GM19455 (cell line): ENCODE results near the gene ENDOV.
"Not testable (repeated sequence)": the region's sequence is repeated elsewhere in the genome, so short reads cannot be mapped to it uniquely, and the experiment has no call there.

Source experiments
- ATAC-seq: cut with Tn5 transposase; IDR thresholded peaks from one replicate; pipeline ENCODE4 v1.9.1; 2021; ENCODE audit not compliant: unreplicated experiment

Gene ENDOV

DNA sequence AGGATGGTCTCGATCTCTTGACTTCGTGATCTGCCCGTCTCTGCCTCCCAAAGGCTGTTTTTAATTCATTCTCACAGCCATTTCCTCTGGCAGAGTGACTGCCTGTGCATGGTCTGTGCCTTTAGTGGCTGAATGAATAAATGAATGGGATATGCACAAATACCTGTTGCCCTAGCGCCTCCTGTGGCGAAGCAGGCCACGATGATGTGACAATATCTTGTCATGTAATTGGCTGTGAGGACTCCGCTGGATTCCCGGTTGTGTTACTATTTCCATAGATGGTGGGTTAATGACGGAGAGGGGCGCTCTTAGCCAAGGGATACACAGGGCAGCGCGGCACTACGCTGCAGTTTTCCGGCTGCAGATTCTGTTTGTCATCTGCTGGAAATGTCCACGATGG, 26.8 kb upstream of the ENDOV start:
- no peak for ATAC-seq

DNA sequence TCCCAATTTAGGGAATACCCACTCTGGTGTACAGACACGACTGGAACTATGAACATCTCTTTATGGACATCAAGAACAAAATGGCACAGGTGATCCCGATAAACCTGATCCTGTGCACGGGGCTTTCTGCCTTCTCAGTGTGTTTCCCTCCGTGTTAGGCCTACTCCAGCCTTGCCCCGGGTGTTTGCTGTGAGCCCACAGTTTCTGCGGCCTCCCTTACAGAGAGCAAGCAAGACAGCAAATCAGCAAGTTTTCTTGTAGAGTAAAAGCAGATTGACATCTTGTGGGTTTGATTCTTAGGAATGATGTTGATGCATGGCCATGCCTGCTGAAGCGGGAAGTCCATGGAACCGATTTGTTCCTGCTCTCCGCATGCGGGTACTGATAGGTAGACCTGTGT, 26.4 kb upstream of the ENDOV start:
- no peak for ATAC-seq

DNA sequence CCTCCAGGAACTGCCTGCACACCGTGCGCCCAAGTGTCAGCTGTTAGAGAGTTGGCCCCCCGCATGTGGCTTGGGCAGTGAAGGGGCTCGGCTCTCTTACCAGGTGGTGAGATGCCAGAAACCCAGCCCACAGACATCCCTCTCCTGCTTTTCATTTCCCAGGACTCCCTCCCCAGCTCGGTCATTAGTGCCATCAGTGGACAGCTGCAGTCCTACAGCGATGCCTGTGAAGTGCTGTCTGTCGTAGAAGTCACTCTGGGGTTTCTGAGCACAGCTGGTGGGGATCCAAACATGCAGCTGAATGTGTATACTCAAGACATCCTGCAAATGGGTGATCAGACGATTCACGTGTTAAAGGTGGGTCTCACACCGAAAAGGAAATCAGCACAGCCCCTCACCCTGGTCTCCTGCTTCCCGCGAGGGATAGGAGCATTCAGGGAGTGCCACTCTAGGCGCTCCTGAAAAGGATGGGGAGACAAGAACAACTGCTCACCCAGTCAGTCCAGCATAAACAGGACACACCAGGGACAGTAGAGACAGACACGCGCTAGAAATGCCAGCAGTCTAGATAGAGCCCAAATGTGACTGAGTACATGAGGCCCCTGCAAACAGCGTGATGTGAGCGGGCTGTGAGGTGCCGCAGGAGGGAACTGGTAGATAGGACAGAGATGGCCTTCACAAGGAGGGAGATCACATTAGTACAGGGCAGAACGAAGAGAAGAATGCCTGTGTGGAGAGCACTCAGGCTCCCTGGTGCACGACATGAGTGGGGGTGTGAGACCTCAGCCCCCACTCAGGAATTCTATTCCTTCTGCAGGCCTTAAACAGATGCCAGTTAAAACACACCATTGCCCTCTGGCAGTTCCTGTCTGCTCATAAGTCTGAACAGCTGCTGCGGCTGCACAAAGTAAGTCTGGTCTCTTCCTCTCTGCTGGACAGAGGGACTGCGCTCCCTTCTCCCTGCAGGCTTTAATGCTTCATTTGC, 25.7 kb upstream of the ENDOV start:
- ATAC-seq = no peak

DNA sequence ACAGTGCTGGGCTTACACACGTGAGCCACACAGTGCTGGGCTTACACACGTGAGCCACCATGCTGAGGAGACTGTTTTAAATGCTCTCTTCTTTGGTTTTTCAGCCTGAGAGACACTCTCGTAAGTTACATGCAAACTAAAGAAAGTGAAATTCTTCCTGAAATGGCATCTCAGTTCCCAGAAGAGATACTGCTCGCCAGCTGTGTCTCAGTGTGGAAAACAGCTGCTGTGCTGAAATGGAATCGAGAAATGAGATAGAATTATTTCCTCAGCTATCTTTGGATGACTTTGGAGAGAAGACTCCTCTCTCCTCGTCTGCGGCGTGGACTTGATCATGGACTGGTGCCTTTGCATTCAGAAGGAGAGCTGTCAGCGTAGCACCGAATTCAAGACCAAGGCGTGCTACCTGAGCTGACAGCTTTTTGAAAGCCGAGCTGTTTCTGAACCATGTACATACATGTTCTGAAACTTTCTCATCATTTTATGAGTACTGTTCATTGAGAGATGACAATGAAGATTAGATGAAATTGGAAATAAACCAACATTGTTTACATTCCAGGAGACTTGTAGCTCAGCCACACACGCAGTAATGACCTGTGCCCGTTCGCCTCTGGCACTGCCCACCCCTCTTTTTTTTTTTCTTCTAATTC, 21.6 kb upstream of the ENDOV start:
- no peak for ATAC-seq

DNA sequence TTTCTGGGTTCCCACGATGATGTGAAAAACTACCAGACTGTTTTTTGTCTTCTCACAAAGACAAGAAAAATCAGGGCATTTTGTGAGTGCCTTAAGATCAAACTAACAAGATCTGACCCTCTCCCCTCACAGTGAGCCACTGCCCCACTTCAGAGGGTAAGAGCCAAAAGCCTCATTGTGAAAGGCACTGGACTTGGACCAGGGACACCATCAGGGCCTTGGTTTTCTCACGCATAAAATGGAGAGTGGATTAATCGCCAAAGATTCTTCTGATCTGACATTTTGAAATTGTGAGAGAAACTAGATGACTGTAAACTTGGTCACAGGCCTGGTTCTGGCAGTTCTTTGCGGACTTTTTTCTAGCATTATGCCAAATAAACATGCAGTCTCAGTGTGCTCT, 21.0 kb upstream of the ENDOV start:
- ATAC-seq = no peak

DNA sequence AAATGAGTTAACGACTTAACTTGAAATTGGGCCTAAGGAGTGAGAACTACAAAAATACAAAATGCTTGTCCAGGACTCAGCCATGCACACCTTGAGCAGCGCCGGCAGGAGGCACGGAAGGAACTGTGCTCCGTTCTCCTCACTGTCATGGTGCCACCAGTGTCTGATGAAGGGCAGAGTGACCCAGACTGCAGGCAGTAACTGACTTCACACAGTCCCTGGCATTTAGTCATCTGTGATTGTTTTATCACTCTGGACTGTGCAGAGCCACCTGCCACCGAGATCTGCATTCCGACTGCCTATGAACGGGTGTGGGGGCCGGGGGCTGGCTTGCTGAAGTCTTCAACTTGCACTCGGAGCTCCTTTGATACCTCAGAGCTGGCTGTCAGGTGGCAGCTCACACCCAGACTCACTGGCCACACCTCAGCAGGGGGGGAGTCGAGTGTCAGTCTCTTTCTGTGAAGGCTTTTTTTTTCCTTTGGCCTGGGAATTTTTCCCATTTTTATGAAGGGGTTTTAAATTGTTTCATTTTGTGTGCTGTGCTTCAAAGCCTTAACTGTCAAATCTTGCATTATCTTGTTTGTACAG, 20.2 kb upstream of the ENDOV start:
- ATAC-seq = no peak

DNA sequence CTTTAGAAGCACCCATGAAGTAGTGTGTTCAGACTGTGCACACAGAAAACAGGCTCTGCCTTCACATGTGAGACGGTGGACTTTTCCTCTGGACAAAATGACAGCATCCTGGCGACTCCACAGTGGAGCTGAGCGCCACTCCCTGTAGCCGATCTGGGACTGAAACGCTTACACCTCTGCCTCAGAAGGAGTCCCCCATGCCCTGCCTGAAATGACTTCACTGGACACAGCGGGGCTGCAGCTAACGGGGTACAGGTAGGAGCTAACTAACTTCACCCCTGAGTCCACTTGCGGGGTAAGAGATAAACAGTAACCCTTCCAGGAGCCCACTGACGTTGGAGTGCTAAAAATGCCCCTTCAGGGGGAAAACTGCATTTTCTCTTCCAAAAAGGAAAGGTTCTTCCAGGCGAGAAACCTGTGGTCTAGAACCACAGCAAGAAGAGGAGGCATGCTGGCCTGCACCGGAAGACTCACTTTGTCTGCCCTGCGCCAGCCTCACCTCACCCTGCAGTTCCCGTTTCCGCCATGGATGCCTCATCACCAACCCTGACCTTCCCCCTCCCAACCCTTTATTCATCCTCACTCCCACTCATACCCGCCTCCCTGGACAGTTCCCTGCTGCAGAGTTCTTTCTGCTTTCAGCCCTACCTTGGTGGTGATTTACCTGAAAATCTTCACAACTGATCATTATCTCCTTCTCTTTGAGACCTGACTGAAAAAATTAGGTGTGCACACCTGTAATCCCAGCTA, 19.4 kb upstream of the ENDOV start:
- no peak for ATAC-seq

DNA sequence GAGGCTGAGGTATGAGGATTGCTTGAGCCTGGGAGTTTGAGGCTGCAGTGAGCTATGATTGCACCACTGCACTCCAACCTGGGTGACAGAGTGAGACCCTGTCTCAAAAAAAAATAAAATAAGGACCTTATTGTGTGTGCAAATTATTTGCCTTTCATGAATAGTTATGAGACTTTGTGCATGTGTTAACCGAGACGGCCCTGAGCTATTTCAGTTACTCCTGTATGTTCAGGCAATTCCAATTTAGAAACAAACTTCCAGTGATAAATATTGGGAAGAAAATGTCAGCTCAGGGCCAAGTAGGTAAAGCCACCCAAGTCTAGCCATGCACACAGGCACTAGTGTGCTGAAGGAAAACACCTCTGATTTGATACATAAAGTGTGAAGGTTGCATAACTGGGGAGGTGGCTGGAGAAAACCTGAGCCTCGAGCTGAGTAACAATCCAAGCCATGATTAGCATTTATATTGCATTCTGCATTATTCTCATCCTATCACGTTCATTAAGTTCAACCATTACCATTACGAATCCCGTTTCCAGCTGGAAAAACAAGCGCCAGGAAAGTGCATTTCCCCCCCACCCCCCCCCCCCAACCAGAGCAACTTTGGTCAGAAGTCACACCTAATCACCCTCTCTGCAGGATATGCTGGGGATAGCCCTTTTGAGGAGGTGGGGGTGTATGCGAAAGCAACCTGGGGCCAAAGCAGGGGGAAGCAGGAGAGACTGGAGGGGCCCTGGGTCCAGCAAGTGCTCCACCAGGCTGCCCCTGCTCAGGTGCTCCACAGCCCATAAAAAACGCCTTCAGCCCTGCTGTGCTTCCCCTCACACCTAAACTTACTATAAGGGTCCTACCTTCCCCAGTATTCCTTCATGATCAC, 18.6 kb upstream of the ENDOV start:
- ATAC-seq = no peak

DNA sequence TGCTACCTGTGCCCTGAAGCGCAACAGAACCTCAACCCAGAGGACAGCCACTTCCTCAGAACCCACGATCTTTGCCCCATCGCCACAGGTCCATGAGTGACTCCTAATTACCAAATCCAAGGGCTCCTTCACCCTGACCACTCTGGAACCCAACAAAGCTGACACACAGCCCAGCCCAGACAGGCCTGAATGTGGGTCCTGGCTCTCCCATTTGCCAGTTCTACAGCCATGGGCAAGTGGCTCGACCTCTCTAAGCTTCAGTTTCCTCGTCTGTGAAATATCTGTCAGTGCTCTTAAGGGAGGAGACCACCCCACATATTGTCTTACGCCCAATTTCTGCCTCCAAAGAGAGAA, 18.0 kb upstream of the ENDOV start:
- no peak for ATAC-seq

DNA sequence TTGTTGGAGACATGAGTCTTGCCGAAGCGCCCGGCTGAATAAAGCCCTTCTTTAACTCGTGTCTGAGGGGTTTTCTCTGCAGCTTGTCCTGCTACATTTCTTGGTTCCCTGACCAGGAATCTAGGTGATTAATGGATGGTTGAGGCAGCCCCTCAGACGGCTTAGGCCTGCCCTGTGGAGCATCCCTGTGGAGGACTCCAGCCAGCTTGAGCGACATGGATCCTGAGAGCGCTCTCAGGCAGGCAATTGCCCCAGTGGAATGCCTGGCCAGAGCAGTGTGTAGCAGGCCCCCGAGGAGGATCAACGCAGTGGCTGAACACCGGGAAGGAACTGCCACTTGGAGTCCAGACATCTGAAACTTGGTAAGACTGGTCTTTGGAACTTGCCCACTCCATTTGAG, 17.3 kb upstream of the ENDOV start:
- no peak for ATAC-seq

DNA sequence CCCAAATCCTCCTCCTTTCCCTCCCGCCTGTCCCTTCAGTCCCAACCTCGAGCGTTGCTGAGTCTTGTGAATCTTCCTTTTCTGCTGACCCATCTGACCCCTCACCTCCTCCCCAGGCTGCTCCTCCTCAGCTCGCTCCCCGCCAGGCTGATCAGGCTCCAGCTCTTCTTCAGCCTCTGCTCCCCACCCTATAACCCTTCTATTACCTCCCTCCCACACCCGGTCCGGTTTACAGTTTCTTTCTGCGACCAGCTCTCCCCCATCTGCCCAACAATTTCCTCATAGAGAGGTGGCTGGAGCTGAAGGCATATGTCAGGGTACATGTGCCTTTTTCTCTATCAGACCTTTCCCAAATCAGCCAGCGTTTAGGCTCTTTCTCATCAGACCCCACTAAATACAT, 13.9 kb upstream of the ENDOV start:
- not testable (repeated sequence) for ATAC-seq

DNA sequence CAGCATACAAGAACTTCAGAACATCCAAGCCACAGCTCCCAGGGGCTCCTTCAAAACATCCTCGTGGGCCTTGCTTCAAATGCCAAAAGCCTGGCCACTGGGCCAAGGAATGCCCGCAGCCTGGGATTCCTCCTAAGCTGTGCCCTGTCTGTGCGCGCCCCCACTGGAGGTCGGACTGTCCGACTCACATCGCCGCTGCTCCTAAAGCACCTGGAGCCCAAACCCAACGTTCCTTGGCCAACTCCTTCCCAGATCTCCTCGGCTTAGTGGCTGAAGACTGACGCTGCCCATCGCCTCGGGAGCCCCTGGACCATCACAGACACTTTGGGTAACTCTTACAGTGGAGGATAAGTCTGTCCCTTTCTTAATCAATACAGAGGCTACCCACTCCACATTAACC, 12.9 kb upstream of the ENDOV start:
- not testable (repeated sequence) for ATAC-seq

DNA sequence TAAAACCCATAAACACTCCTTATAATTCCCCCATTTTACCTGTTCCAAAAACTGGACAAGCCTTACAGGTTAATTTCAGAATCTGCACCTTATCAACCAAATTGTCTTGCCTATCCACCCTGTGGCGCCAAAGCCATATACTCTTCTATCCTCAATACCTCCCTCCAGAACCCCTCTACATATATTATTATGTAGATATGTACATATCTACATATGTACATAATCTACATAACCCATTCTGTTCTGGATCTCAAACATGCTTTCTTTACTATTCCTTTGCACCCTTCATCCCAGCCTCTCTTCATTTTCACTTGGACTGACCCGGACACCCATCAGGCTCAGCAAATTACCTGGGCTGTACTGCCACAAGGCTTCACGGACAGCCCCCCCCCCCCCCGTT, 12.0 kb upstream of the ENDOV start:
- no peak for ATAC-seq

DNA sequence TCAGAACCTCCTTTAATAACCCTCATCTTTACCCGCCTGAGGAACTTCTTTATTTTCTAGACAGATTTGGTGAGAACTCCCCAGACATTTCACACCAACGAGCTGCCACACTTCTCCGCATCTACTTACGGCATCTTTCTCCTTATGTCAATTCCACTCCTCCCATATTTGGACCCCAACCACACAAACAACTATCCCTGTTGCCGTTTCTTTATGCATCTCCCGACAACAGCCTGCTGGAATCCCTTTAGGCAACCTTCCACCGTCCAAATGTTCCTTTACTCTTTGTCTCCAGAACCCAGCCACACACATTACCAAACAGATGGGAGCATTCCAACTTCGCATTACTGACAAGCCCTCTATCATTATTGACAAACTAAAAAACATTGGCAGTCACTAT, 8.8 kb upstream of the ENDOV start:
- ATAC-seq = no peak

DNA sequence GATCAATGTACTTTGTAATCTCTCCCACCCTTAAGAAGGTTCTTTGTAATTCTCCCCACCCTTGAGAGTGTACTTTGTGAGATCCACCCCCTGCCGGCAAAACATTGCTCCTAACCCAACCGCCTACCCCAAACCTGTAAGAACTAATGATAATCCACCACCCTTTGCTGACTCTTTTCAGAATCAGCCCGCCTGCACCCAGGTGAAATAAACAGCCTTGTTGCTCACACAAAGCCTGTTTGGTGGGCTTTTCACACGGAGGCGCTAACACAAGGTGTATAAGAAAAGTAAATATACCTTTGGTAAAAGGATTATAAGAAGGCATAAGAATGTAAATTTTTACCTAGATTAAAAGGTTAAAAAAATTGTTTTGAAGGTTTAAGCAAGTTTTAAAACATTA, 7.0 kb upstream of the ENDOV start:
- ATAC-seq = not testable (repeated sequence)

DNA sequence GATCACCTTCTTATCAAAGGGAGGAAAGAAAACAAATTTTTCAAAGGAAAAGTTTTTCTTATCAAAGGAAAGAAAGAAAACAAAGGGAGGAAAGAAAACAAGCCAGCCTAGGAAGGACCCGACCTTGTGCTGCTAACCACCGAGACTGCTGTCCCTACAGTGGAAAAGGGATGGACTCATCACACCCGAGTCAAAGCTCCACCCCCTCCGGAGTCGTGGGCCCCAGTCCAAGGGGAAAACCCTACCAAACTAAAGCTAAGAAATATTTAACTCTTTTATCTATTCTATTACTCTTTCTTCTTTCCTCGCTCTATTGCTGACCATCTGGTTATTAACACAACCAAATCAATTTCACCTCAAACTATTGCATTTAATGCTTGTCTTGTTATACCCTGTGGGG, 6.1 kb upstream of the ENDOV start:
- ATAC-seq = no peak

DNA sequence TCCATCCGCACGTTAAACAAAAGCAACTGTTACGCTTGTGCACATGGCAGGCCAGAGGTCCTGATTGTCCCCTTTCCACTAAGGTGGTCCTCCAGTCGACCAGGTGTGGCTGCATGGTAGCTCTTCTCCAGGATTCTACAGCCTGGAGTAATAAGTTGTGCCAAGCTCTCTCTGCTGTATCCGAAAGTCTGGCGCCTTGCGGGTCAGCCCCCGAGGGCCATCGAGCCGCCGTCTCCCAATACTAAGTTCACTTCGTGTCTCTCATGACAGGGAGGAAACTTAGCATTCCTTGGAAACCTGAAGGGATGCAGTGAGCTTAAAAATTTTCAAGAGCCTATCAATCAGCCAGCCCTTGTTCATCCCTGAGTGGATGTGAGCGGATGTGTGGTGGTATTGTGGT, 5.3 kb upstream of the ENDOV start:
- ATAC-seq = no peak

DNA sequence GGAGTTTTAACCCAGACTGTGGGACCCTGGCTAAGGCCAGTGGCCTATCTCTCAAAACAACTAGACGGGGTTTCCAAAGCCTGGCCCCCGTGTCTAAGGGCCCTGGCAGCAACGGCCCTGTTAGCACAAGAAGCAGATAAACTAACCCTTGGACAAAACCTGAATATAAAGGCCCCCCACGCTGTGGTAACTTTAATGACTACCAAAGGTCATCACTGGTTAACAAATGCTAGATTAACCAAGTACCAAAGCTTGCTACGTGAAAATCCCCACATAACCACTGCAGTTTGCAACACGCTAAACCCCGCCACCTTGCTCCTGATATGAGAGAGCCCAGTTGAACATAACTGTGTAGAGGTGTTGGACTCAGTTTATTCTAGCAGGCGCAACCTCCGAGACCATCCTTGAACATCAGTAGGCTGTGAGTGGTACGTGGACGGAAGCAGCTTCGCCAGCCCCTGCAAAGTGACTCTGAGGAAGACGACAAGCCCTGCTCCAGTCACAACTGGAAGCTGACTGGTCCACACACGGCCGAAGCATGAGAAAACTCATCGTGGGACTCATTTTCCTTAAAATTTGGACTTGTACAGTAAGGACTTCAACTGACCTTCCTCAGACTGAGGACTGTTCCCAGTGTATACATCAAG, 4.4 kb upstream of the ENDOV start:
- ATAC-seq = not testable (repeated sequence)

DNA sequence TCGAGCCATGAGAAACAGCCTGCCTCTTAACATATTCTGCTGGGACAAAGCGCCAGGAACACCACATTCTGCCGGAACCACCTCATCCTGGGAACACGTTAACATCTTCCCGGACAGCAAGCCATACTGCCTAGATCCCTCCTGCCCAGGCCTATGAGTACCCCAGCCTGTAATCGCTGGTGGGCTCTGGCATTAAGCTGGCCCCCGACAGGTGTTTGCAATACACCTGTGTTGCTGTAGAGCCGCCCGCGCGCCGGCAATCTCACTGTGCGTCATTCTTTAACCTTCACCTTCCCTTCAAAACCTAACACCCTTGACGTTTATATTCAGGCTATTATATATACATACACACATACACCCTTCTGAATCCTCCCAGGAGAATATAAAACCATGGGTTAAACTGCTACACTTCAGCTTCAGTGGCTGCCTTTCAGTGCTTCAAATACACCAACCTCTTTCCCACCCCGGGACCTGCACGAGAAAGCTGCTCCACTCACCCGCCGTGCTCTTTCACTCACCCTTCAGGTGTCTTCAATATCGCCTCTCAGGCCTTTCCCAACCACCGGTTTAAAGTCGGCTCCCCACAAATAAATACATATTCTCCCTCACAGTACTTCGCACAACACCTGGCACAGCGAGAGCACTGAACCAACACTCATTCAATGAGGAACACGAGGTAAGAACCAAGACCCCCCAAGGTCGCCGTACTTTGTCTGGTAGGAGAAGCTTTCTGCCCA, 1.0 kb upstream of the ENDOV start:
- ATAC-seq = no peak

DNA sequence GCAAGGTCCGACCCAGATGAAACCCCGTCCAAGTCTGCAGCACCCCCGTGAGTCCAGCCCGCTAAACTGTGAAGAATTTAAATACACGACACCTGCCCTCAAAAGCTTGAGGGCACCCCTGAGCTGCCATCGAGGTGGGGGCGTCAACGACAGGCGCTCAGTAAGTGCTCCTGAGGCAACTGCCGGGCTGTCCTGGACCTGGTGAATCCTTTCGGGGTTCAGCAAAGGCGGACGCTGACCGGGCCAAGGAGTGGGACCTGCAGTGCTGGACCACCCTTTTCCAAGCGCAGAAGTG, 512 bp upstream of the ENDOV start:
- no peak for ATAC-seq
